Astrocyte (in vitro differentiated cells and primary cell): ENCODE data around the gene QRFP.

Experiments used
- EZH2 ChIP-seq: IDR thresholded peaks from 2 replicates; pipeline ENCODE4 v1.6.1; 2012; ENCODE audit warnings: mild to moderate bottlenecking, low read length, inconsistent platforms; ENCODE audit not compliant: insufficient read depth
- TF ChIP-seq, protein P1 (sequence below): IDR thresholded peaks from 2 replicates; pipeline ENCODE4 v1.5.1; 2011; ENCODE audit warnings: low read depth, mild to moderate bottlenecking, inconsistent platforms, low read length, moderate library complexity; ENCODE audit not compliant: insufficient read depth

DNA sequence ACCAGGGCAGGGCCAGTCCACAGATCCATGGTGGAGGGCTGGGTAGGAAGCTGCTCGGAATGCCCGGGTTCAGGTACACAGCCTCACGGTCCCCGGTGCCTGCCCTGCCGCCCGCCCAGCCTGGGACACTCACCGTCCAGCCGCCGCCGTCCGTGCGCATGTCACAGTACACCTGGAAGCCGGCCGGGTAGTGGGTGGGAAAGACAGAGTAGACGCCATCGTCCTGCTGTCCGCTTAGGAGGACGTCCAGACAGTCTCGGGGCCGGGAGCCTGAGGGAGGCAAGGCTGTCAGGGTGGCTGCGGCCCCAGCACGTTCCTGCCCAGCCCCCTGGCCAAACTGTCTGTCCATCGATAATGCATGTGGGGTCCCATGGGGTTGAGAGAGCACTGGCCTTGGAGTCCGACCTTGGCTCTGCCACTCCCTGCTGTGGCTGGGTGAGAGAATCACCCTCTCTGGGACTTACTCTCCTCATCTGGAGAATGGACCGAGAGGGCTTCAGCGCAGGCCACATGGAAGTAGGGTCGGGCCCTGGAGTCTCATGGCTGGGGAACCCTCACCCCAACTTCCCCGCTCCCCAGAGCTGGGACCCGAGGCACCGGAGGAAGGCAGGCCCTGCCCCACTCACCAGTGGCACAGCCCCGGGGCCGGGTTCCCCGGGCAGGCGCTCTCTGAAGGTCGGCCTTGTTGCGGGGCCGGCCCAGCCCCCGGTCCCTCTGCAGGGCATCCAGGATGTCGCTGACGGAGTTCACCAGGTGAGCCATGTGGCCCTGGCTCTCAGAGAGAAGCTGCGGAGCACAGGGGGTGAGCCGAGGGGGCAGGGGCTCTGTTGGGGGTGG lies 27.2 kb upstream of the QRFP start:
- no peak for TF ChIP-seq EZH2
- TF ChIP-seq, protein P1, sequence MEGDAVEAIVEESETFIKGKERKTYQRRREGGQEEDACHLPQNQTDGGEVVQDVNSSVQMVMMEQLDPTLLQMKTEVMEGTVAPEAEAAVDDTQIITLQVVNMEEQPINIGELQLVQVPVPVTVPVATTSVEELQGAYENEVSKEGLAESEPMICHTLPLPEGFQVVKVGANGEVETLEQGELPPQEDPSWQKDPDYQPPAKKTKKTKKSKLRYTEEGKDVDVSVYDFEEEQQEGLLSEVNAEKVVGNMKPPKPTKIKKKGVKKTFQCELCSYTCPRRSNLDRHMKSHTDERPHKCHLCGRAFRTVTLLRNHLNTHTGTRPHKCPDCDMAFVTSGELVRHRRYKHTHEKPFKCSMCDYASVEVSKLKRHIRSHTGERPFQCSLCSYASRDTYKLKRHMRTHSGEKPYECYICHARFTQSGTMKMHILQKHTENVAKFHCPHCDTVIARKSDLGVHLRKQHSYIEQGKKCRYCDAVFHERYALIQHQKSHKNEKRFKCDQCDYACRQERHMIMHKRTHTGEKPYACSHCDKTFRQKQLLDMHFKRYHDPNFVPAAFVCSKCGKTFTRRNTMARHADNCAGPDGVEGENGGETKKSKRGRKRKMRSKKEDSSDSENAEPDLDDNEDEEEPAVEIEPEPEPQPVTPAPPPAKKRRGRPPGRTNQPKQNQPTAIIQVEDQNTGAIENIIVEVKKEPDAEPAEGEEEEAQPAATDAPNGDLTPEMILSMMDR = no peak
